ACHN (cell line): ENCODE measurements around the gene DAPK1.

Experiments
- DNase-seq: peaks from one replicate; pipeline ENCODE4 v3.0.0-alpha.2; 2015
- in situ Hi-C: cut with HindIII; loops from 2 replicates; pipeline ENCODE4 v1.10.0; 2017; ENCODE audit warnings: low sequenced_read_pairs, low pct_ligation_motif_present, low pct_unique_long_range_greater_than_20kb

Gene DAPK1

GRCh38 chr9:87664153-87665060 is 166.7 kb downstream of the DAPK1 start:
- in situ Hi-C loops, result no loop called here
- DNase-seq, result no peak

- DNase-seq, result no peak
- in situ Hi-C loops, result no loop called here
Measured at GRCh38 chr9:87665505-87665904, 167.8 kb downstream of the DAPK1 start.

- in situ Hi-C loops, result no loop called here
- peak; percentile 41 for DNase-seq
Measured at GRCh38 chr9:87667164-87667738, 169.6 kb downstream of the DAPK1 start.

GRCh38 chr9:87668222-87668621 is 170.6 kb downstream of the DAPK1 start:
- DNase-seq, result no peak
- in situ Hi-C loops, result no loop called here

DNA sequence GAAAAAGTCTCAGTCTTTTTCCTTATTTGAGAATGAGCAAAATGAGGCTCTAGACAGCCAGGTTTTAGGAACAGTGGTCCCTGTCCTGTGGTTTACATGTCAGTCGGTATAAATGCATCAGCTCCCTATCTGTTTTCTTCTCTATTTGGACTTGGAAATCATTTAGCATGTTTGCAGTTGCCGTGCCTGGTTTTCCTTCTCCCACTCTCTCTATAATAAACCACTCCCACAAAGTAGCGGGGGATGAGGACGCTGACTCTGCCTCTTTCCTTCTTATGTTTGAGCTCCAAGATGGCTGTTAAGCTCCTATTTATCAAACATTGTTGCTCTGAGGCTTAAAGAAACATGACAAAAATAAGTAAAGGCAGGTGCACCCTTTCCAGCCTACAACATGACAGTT is 171.1 kb downstream of the DAPK1 start:
- in situ Hi-C loops, result no loop called here
- no peak for DNase-seq

- no peak for DNase-seq
- in situ Hi-C loops, result no loop called here
Measured at GRCh38 chr9:87670572-87671264, 173.1 kb downstream of the DAPK1 start.

GRCh38 chr9:87671478-87671877 is 173.8 kb downstream of the DAPK1 start:
- DNase-seq, result no peak
- in situ Hi-C loops, result no loop called here

- DNase-seq, result no peak
- in situ Hi-C loops, result no loop called here
Measured at GRCh38 chr9:87671925-87672324, 174.3 kb downstream of the DAPK1 start.

- in situ Hi-C loops, result no loop called here
- no peak for DNase-seq
Measured at GRCh38 chr9:87672586-87672985, 174.9 kb downstream of the DAPK1 start.

DNA sequence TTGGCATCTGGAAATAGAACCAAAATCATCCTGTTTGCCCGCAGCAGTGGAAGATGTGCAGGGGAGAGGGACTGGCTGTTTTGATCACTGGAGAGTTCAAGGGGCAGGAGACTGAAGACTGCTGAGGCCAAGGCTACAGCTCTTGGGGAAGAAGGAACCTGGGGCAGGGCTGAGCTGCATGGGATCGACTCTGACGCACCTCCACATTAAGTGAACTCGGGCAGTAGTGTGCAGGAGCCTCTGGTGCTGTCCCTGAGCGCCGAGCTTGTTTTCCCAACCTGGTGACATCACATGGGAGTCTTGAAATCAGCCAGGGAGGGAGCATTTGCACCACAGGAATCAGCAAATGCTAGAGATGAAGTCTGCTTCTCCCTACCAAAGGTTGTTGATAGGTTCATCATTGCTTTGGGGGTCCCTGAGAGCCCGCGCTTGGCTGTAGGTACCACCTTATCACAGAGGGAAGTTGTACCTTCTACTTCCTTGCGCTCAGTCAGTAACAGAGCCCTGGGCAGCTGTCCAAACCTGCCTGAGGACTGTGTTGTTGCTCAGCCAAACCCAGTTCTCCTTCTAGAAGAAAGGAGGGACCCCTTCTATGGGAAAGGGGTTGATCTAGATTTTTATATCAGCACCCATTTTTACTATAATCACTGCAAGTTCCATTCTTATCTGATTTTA is 175.9 kb downstream of the DAPK1 start:
- no peak for DNase-seq
- in situ Hi-C loops, result no loop called here

DNA sequence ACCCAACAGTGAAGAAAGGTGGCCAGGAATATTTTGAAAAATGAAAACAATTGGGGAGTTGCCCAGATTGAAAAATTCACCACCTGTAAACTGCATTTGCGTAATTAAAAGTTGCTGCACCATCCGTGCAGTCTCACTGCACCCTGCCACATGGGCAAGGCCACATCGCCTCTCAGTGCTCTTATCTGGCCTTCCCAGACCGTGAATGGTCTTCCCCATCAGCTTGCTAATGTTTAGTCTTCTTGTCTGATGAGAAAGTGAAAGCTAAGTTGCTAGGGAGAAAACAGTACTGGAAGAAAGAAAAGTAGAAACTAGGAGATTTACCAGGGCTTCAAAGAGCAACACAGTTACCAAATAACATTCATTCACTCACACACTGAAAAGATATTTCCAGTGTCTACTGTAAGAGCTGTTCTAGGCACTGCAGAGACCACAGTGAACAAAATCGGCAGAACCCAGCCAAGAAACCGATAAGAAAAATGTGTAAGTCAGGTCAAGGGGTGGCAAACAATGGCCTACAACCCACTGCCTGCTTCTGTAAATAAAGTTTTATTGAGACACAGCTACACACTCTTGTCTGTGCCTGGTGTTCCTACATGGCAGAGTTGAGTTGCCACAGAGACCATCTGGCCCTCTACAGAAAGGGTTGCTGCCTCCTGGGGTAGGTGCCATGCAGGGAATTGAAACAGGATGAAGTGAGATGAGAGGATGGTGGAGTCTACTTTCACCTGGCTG is 177.1 kb downstream of the DAPK1 start:
- in situ Hi-C loops, result no loop called here
- DNase-seq, result no peak

DNA sequence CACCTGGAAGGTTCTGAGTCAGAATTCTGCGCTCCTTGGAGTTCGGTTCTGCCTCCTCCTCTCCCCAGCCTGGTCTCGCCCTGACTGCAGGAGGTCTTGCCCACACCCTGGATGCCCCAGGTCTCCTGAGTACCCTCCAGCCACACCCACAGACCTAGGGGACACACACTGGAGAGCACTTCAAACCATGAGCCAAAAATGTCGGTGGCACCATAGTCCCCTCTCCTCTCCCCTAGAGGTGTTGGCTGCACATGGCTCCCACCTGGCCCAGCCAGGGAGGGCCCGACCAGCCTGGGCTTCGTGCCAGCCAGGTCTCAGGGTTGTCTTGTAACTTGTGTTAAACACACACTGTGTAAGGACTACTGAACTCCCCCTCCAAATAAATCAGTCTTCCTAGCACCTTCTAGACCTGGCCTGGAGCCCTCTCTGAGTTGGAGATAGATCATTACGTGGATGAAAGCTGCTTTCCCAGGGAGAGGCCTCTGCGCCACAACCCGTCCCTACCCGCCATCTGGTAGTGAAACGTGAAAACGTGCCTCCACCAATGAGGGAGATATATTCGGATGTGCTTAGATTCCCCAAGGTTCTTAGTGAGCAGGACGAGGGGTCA is 178.3 kb downstream of the DAPK1 start:
- DNase-seq, result no peak
- in situ Hi-C loops, result no loop called here

DNA sequence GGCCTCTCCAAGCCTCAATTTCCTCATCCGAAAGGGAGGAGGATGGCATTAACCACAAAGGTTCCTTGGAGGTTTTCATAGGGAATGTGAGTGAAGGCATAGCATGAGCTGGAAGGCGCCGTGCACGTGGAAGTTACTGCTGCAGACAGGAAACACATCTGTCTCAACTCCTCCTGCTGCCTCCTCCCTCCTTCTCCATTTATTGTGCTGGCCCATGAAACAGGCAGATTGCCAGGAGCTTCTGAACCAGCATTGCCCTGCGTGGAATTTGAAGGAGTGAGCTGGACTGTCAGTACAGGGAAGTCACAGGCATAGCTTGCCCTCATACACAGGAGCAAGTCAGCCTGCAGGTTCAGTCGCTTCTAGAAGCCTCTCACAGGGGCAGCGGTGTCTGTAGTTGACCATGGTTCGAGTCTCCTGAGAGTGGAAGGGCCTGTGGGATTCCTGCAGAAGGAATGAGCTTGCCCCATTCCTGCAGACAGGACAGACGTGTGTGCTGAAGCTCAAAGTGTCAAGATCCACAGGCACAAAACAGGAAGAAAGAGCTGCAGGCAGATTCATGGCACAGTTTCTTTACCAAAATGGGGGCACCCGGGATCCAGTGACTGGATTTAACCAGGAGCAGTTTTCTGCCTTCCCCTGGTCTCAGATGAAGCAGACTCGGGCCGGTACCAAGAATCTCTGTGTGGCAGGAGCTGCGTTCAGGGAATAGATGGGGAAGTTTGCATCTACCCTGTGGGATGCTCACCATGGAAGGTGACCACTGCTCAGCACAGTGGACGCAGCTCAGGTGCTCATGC is 179.5 kb downstream of the DAPK1 start:
- DNase-seq, result no peak
- in situ Hi-C loops, result no loop called here

DNA sequence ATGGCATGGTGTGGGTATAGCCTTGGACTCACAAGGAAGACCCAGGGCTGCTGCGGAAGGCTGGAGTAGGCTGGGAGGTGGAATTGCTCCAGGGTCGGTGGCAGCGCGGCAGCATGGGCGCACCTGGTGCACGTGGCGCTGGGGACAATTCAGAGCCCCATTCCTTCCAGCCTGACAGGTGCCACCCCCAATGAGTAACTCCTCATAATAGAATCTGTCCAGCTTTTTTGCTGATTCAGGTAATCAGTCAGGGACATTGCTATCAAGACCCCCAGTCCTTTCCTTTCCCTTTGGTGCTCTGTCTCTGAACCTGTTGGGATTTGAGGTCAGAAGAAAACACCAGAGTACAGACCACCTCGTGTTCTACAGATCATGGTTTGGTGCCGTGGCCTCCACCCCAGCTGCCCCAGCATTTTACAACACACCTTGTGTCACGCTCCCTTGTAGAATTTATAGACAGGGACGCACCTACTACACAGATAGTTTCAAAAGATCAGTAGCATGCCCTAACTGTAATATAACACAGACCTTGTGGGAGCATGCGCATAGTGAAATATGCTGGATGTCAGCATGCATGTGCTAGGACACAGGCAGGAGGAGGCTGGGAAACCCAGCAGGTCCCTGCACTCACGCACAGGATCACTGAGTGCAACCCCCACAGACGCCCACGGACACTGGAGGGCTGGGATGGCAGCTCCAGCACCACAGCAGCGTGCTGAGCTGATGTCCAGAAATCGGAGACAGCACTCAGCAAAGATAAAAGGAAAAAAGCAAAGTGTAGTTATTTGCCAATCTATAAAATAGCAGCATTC is 180.3 kb downstream of the DAPK1 start:
- in situ Hi-C loops, result no loop called here
- no peak for DNase-seq

DNA sequence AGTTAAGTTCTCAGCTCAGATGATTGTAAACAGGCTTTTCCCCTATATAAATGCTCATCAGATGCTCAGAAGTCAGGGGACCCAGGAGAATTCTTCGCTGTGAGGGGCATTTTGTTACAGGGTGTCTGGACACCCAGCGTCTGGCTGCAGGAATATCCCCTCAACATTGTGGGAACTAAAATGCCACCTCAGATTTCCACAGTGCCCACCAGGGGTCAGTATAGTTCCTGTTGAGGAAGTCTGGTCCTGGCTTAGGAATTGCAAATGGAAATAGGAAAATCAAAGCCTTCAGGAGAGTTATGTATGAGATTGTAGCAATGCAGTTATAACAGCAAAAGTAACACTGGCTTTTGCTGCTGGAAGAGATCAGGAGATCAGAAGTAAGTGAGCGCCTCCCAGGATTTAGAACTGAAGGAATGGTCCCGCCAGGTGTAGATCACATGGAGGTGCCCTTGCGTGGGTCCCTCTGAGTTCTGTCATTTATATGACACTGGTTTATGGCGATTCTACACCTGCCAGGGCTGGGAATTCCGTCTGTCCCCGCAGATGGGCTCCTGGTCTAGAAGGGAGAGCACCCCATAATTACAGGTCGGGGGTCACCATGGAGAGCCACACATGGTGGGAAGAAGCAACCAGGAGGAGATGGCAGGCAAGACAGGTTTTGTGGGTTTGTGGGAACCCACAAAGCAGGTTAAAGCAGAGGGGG is 181.1 kb downstream of the DAPK1 start:
- in situ Hi-C loops, result no loop called here
- DNase-seq, result peak; percentile 66
